Mucosa of stomach (tissue), 1 donor: ENCODE results near the gene AKR1B15.

Experiments used
- H3K27me3 ChIP-seq: one replicate; pipeline ENCODE4 v1.7.0; 2013; ENCODE audit warnings: mild to moderate bottlenecking, low read length; ENCODE audit not compliant: control insufficient read depth, insufficient read depth
- H3K36me3 ChIP-seq: one replicate; pipeline ENCODE4 v1.7.0; 2013; ENCODE audit warnings: low read length; ENCODE audit not compliant: control insufficient read depth, insufficient read depth
- H3K4me1 ChIP-seq: one replicate; pipeline ENCODE4 v1.7.0; 2013; ENCODE audit warnings: mild to moderate bottlenecking, low read length; ENCODE audit not compliant: control insufficient read depth, insufficient read depth
- H3K4me3 ChIP-seq: one replicate; pipeline ENCODE4 v1.7.0; 2013; ENCODE audit warnings: low read length
- H3K9ac ChIP-seq: one replicate; pipeline ENCODE4 v1.7.0; 2013; ENCODE audit warnings: mild to moderate bottlenecking, low read length, moderate library complexity
- H3K9me3 ChIP-seq: one replicate; pipeline ENCODE4 v1.7.0; 2013; ENCODE audit warnings: mild to moderate bottlenecking, low read length, moderate library complexity; ENCODE audit not compliant: control insufficient read depth
- donor health status: Pancreatic carcinoma.

The AKR1B15 gene

GRCh38 chr7:134571746-134572461 is 23.0 kb downstream of the AKR1B15 start:
- Histone ChIP-seq H3K9me3 (no peaks in the 10 kb centered on the region), H3K36me3 (no peaks in the 10 kb centered on the region), H3K27me3 (no peaks in the 10 kb centered on the region), H3K9ac (no peak overlapping the region), H3K4me1 (no peaks in the 10 kb centered on the region), H3K4me3 (no peak overlapping the region)

GRCh38 chr7:134574322-134574721 is 25.4 kb downstream of the AKR1B15 start:
- H3K27me3 ChIP-seq: no peaks in the 10 kb centered on the region
- no peaks in the 10 kb centered on the region for H3K9me3 ChIP-seq
- no peak overlapping the region for H3K4me3 ChIP-seq
- no peaks in the 10 kb centered on the region for H3K4me1 ChIP-seq
- H3K36me3 ChIP-seq: no peaks in the 10 kb centered on the region
- H3K9ac ChIP-seq: no peak overlapping the region

GRCh38 chr7:134584290-134584689 is 35.4 kb downstream of the AKR1B15 start:
- Histone ChIP-seq H3K9ac (no peak overlapping the region), H3K4me1 (no peaks in the 10 kb centered on the region), H3K4me3 (no peak overlapping the region), H3K27me3 (no peaks in the 10 kb centered on the region), H3K9me3 (no peaks in the 10 kb centered on the region), H3K36me3 (no peaks in the 10 kb centered on the region)

- H3K36me3 ChIP-seq: no peaks in the 10 kb centered on the region
- no peaks in the 10 kb centered on the region for H3K9me3 ChIP-seq
- H3K9ac ChIP-seq: no peak overlapping the region
- no peaks in the 10 kb centered on the region for H3K27me3 ChIP-seq
- no peak overlapping the region for H3K4me3 ChIP-seq
- H3K4me1 ChIP-seq: no peaks in the 10 kb centered on the region
Measured at GRCh38 chr7:134585897-134586296, 37.0 kb downstream of the AKR1B15 start.

GRCh38 chr7:134587750-134588149 is 38.8 kb downstream of the AKR1B15 start:
- H3K36me3 ChIP-seq: no peaks in the 10 kb centered on the region
- H3K4me1 ChIP-seq: no peaks in the 10 kb centered on the region
- H3K4me3 ChIP-seq: no peak overlapping the region
- no peaks in the 10 kb centered on the region for H3K9me3 ChIP-seq
- H3K9ac ChIP-seq: no peak overlapping the region
- H3K27me3 ChIP-seq: no peaks in the 10 kb centered on the region

GRCh38 chr7:134589491-134589941 is 40.6 kb downstream of the AKR1B15 start:
- no peaks in the 10 kb centered on the region for H3K9me3 ChIP-seq
- H3K4me1 ChIP-seq: peaks cover 9% of the 10 kb centered on the region
- H3K36me3 ChIP-seq: no peaks in the 10 kb centered on the region
- H3K27me3 ChIP-seq: no peaks in the 10 kb centered on the region
- no peak overlapping the region for H3K9ac ChIP-seq
- H3K4me3 ChIP-seq: no peak overlapping the region

- Histone ChIP-seq H3K9me3 (no peaks in the 10 kb centered on the region), H3K27me3 (no peaks in the 10 kb centered on the region), H3K9ac (peak overlapping the region; percentile 17), H3K4me3 (no peak overlapping the region), H3K4me1 (peaks cover 10% of the 10 kb centered on the region), H3K36me3 (no peaks in the 10 kb centered on the region)
Measured at GRCh38 chr7:134593530-134594392, 44.9 kb downstream of the AKR1B15 start.

- Histone ChIP-seq H3K9me3 (no peaks in the 10 kb centered on the region), H3K4me3 (no peak overlapping the region), H3K36me3 (no peaks in the 10 kb centered on the region), H3K27me3 (no peaks in the 10 kb centered on the region), H3K4me1 (peaks cover 10% of the 10 kb centered on the region), H3K9ac (no peak overlapping the region)
Measured at GRCh38 chr7:134594877-134595276, 46.0 kb downstream of the AKR1B15 start.

GRCh38 chr7:134599371-134599770 is 50.5 kb downstream of the AKR1B15 start:
- no peak overlapping the region for H3K4me3 ChIP-seq
- peaks cover 14% of the 10 kb centered on the region for H3K4me1 ChIP-seq
- no peaks in the 10 kb centered on the region for H3K27me3 ChIP-seq
- H3K9me3 ChIP-seq: no peaks in the 10 kb centered on the region
- H3K36me3 ChIP-seq: no peaks in the 10 kb centered on the region
- no peak overlapping the region for H3K9ac ChIP-seq

GRCh38 chr7:134601459-134601858 is 52.5 kb downstream of the AKR1B15 start:
- Histone ChIP-seq H3K9me3 (no peaks in the 10 kb centered on the region), H3K9ac (no peak overlapping the region), H3K36me3 (no peaks in the 10 kb centered on the region), H3K4me3 (no peak overlapping the region), H3K27me3 (no peaks in the 10 kb centered on the region), H3K4me1 (peaks cover 11% of the 10 kb centered on the region)

- Histone ChIP-seq H3K9ac (peak overlapping the region; percentile 41), H3K4me1 (peaks cover 11% of the 10 kb centered on the region), H3K4me3 (peak overlapping the region; percentile 1), H3K9me3 (no peaks in the 10 kb centered on the region), H3K36me3 (no peaks in the 10 kb centered on the region), H3K27me3 (no peaks in the 10 kb centered on the region)
Measured at GRCh38 chr7:134602881-134603451, 54.1 kb downstream of the AKR1B15 start.
